Measurements from ENCODE around the gene PAM.
A peak's percentile ranks its signal among the peaks of the same experiment; 100 is the strongest.
"Not testable (repeated sequence)": the region's sequence is repeated elsewhere in the genome, so short reads cannot be mapped to it uniquely, and the experiment has no call there.

PAM gene

GRCh38 chr5:103000089-103000488 is 245.0 kb downstream of the PAM start:
- DNase-seq (ENCODE audit: low spot score): no peak

GRCh38 chr5:103003872-103004271 is 248.8 kb downstream of the PAM start:
- DNase-seq (ENCODE audit: low spot score): no peak

- no peak for DNase-seq (ENCODE audit: low spot score)
Measured at GRCh38 chr5:103005276-103005675, 250.2 kb downstream of the PAM start.

GRCh38 chr5:103006921-103007320 is 251.8 kb downstream of the PAM start:
- DNase-seq (ENCODE audit: low spot score): no peak

- no peak for DNase-seq (ENCODE audit: low spot score)
Measured at GRCh38 chr5:103010168-103010567, 255.1 kb downstream of the PAM start.

GRCh38 chr5:103013933-103014552 is 258.9 kb downstream of the PAM start:
- DNase-seq (ENCODE audit: low spot score): no peak

- no peak for DNase-seq (ENCODE audit: low spot score)
Measured at GRCh38 chr5:103014983-103015382, 259.9 kb downstream of the PAM start.

GRCh38 chr5:103016167-103016566 is 261.1 kb downstream of the PAM start:
- no peak for DNase-seq (ENCODE audit: low spot score)

GRCh38 chr5:103019804-103020203 is 264.7 kb downstream of the PAM start:
- no peak for DNase-seq (ENCODE audit: low spot score)

- no peak for DNase-seq (ENCODE audit: low spot score)
Measured at GRCh38 chr5:103021314-103021713, 266.2 kb downstream of the PAM start.

GRCh38 chr5:103027267-103027666 is 272.2 kb downstream of the PAM start:
- no peak for DNase-seq (ENCODE audit: low spot score)

- no peak for DNase-seq (ENCODE audit: low spot score)
Measured at GRCh38 chr5:103031607-103032006, 276.5 kb downstream of the PAM start.

- no peak for DNase-seq (ENCODE audit: low spot score)
Measured at GRCh38 chr5:103033696-103034095, 278.6 kb downstream of the PAM start.

GRCh38 chr5:103034662-103035392 is 279.7 kb downstream of the PAM start:
- DNase-seq (ENCODE audit: low spot score): no peak

GRCh38 chr5:103035701-103036100 is 280.6 kb downstream of the PAM start:
- DNase-seq (ENCODE audit: low spot score): no peak

- no peak for DNase-seq (ENCODE audit: low spot score)
Measured at GRCh38 chr5:103036601-103037000, 281.5 kb downstream of the PAM start.

GRCh38 chr5:103037673-103038455 is 282.8 kb downstream of the PAM start:
- DNase-seq (ENCODE audit: low spot score): no peak

GRCh38 chr5:103041071-103041676 is 286.1 kb downstream of the PAM start:
- peak; percentile 25 for DNase-seq (ENCODE audit: low spot score)

GRCh38 chr5:103046706-103047105 is 291.6 kb downstream of the PAM start:
- DNase-seq (ENCODE audit: low spot score): not testable (repeated sequence)

GRCh38 chr5:103057208-103058130 is 302.4 kb downstream of the PAM start:
- DNase-seq (ENCODE audit: low spot score): no peak

- DNase-seq (ENCODE audit: low spot score): no peak
Measured at GRCh38 chr5:103059525-103059924, 304.4 kb downstream of the PAM start.

Measured in hematopoietic multipotent progenitor cell treated with erythropoietin and hydrocortisone succinate and interleukin-3 and kit ligand, for 15 days (in vitro differentiated cells).